Activated T-cell treated with anti-CD3 and anti-CD28 coated beads for 48 hours (primary cell): Measurements from ENCODE around the gene BRD9.
"Not testable (repeated sequence)": the region's sequence is repeated elsewhere in the genome, so short reads cannot be mapped to it uniquely, and the experiment has no call there.

Experiments used
- DNase-seq: peaks from one replicate; pipeline ENCODE4 v3.0.0-alpha.2; 2020; ENCODE audit warnings: low read depth

Gene BRD9

GRCh38 chr5:843926-844325 lies 48.7 kb downstream of the BRD9 start:
- DNase-seq: not testable (repeated sequence)

GRCh38 chr5:843371-843770 lies 49.2 kb downstream of the BRD9 start:
- DNase-seq: not testable (repeated sequence)

- not testable (repeated sequence) for DNase-seq
Measured at GRCh38 chr5:842402-843221, 50.0 kb downstream of the BRD9 start.

GRCh38 chr5:841531-842401 lies 50.8 kb downstream of the BRD9 start:
- not testable (repeated sequence) for DNase-seq

- DNase-seq: not testable (repeated sequence)
Measured at GRCh38 chr5:840974-841435, 51.6 kb downstream of the BRD9 start.

GRCh38 chr5:840118-840973 lies 52.3 kb downstream of the BRD9 start:
- not testable (repeated sequence) for DNase-seq

GRCh38 chr5:838431-838851 lies 54.2 kb downstream of the BRD9 start:
- not testable (repeated sequence) for DNase-seq

- DNase-seq: not testable (repeated sequence)
Measured at GRCh38 chr5:837621-838121, 54.9 kb downstream of the BRD9 start.

GRCh38 chr5:835933-836612 lies 56.5 kb downstream of the BRD9 start:
- DNase-seq: not testable (repeated sequence)

GRCh38 chr5:834013-834412 lies 58.6 kb downstream of the BRD9 start:
- DNase-seq: not testable (repeated sequence)

- not testable (repeated sequence) for DNase-seq
Measured at GRCh38 chr5:828194-828593, 64.4 kb downstream of the BRD9 start.

- not testable (repeated sequence) for DNase-seq
Measured at GRCh38 chr5:825544-825943, 67.1 kb downstream of the BRD9 start.

- no peak for DNase-seq
Measured at GRCh38 chr5:821504-821903, 71.1 kb downstream of the BRD9 start.

GRCh38 chr5:820245-820644 lies 72.4 kb downstream of the BRD9 start:
- DNase-seq: no peak

- no peak for DNase-seq
Measured at GRCh38 chr5:819078-819477, 73.5 kb downstream of the BRD9 start.

GRCh38 chr5:816176-816575 lies 76.4 kb downstream of the BRD9 start:
- no peak for DNase-seq

GRCh38 chr5:815449-815848 lies 77.2 kb downstream of the BRD9 start:
- no peak for DNase-seq
